ENCODE data around the gene IL1RAP. TPM values are rescaled to one million over a fixed set of nuclear protein-coding genes. Genes with fewer than 3 reads are reported as not detected.
A peak's percentile ranks its signal among the peaks of the same experiment; 100 is the strongest.

The IL1RAP gene
- total RNA-seq, 1 donor, result 14.6 TPM

DNA sequence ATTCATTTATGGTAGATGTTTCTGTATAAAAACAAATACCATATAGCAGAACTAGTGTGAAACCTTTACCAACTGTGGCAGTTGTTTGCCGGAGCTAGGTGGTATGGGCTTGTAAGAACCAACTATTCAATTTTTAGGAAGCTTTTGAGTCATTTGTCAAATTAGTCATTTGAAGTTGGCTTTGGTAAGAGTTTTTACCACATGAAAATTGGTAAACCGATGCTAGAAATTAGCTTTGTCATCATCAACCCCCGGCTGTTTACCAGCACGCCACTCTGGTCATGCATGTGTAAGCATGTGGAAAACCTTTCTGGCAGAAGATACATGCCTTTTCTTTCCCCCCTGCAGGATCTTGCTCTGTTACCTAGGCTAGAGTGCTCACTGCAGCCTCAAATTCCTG is 63.3 kb downstream of the IL1RAP start:
- DNase-seq (ENCODE audit: low read depth), result no peak
- no peak overlapping the region for H3K4me3 ChIP-seq (ENCODE audit: low read depth, low read length)
- TF ChIP-seq CTCF (IDR thresholded peaks at IDR 0.05; ENCODE audit: insufficient read depth, low read length), result no peak

- H3K4me3 ChIP-seq (ENCODE audit: low read depth, low read length), result no peak overlapping the region
- DNase-seq (ENCODE audit: low read depth), result no peak
- TF ChIP-seq CTCF (IDR thresholded peaks at IDR 0.05; ENCODE audit: insufficient read depth, low read length), result no peak
These were observed 65.7 kb downstream of the IL1RAP start for GRCh38 chr3:190579514-190580137.

DNA sequence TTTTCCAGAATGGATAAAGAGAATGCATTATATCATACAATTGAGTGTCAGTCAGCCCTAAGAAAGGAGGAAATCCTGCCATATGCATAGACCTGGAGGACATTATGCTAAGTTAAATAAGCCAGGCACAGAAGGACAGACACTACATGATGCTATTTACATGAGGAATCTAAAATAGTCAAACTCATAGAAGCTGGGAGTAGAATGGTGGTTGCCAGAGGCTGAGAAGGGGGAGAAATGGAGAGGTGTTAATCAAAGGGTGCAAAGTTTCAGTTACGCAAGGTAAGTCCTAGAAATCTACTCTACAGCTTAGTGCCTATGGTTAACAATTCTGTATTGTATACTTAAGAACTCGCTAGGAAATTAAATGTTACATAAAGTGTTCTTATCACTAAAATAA is 66.5 kb downstream of the IL1RAP start:
- DNase-seq (ENCODE audit: low read depth), result no peak
- H3K4me3 ChIP-seq (ENCODE audit: low read depth, low read length), result no peak overlapping the region
- TF ChIP-seq CTCF (IDR thresholded peaks at IDR 0.05; ENCODE audit: insufficient read depth, low read length), result no peak

DNA sequence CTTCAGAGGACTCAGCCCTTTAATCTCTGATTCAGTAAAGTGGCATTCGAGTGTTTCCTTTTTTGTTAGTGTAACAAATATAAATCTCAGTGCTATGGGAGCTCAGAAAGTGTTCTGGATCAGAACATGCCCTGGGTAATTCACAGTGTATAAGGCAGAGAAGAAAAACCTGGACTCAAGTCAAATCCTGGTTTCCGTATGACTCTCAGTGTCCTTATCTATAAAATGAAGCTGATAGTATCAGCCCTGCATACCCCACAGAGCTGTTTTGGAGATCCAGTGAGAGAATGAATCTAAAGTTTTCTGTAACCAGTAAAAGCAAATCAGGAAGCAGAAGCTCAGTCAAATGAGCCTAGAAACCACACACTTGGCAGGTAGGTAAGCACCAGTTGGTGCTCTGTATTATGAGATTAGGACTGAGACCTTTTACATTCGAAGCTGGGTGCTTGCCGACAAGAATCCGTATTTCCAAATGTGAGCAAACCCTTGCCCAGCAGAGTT is 67.2 kb downstream of the IL1RAP start:
- TF ChIP-seq CTCF (IDR thresholded peaks at IDR 0.05; ENCODE audit: insufficient read depth, low read length), result no peak
- no peak overlapping the region for H3K4me3 ChIP-seq (ENCODE audit: low read depth, low read length)

DNA sequence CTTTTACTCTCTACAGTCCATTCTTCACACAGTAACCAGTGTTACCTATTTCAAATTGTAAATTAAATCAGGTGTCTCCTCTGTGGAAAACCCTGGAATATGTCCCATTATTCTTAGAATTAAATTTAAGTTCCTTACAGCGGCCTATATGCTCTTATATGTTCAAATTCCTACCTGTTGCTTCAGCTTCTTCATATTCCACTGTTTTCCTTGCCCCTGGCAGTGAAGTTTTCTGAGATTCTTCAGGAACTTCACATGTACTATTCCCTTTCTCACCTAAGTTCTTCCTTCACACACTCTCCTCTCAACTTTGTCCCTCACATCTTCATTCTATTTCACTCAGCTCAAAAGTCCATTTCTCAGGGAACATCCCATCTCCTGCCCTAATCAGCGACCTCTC is 68.8 kb downstream of the IL1RAP start:
- DNase-seq (ENCODE audit: low read depth), result no peak
- no peak for TF ChIP-seq CTCF (IDR thresholded peaks at IDR 0.05; ENCODE audit: insufficient read depth, low read length)

More for the DNA sequence above, 67.2 kb downstream of the IL1RAP start:
- DNase-seq (ENCODE audit: low read depth), result peak; percentile 82

GRCh38 chr3:190585805-190586630 is 72.1 kb downstream of the IL1RAP start:
- DNase-seq (ENCODE audit: low read depth), result peak; percentile 81
- TF ChIP-seq CTCF (IDR thresholded peaks at IDR 0.05; ENCODE audit: insufficient read depth, low read length), result no peak
- H3K4me3 ChIP-seq (ENCODE audit: low read depth, low read length), result no peak overlapping the region

More for the DNA sequence above, 68.8 kb downstream of the IL1RAP start:
- no peak overlapping the region for H3K4me3 ChIP-seq (ENCODE audit: low read depth, low read length)
